Measurements from ENCODE around the gene GPX4. TPM values are rescaled to one million over a fixed set of nuclear protein-coding genes. Genes with fewer than 3 reads are reported as not detected.

Gene GPX4
- total and polyA plus RNA-seq, 2 of the 13 experiments (the other 11 are each of a cell fraction or from before 2014, with no cell fraction given) = 535 to 613 TPM

DNA sequence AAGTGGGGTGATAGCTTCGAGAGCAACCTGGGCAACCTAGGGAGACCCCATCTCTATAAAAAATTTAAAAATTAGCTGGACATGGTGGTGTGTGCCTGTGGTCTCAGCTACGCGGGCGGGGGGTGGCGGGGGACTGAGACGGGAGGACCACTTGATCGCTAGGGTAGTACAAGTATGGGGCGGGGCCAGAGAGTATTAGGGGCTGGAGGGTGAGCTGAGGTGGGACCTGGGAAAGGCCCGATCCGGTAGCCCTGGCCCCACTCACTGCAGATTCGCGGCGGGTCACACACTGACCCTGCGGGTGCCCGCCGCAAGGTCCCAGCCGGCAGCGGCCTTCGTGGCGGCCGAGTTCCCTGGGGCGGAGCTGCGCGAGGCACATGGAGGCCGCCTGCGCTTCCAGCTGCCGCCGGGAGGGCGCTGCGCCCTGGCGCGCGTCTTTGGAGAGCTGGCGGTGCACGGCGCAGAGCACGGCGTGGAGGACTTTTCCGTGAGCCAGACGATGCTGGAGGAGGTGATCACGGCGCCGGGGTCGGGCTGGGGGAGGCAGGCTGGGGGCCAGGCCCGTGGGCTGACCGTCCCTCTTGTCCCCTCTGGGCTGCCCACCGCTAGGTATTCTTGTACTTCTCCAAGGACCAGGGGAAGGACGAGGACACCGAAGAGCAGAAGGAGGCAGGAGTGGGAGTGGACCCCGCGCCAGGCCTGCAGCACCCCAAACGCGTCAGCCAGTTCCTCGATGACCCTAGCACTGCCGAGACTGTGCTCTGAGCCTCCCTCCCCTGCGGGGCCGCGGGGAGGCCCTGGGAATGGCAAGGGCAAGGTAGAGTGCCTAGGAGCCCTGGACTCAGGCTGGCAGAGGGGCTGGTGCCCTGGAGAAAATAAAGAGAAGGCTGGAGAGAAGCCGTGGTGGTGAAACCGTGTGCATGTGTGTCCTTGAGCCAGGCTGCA, 38.9 kb upstream of the GPX4 start (continued):
- TF ChIP-seq ZBTB7B (CRISPR knock-in tag; IDR thresholded peaks at IDR 0.05) = no peak
- no peak for TF ChIP-seq IRX3 (CRISPR knock-in tag; IDR thresholded peaks at IDR 0.05; ENCODE audit: borderline replicate concordance, low read depth)
- TF ChIP-seq, protein P1, sequence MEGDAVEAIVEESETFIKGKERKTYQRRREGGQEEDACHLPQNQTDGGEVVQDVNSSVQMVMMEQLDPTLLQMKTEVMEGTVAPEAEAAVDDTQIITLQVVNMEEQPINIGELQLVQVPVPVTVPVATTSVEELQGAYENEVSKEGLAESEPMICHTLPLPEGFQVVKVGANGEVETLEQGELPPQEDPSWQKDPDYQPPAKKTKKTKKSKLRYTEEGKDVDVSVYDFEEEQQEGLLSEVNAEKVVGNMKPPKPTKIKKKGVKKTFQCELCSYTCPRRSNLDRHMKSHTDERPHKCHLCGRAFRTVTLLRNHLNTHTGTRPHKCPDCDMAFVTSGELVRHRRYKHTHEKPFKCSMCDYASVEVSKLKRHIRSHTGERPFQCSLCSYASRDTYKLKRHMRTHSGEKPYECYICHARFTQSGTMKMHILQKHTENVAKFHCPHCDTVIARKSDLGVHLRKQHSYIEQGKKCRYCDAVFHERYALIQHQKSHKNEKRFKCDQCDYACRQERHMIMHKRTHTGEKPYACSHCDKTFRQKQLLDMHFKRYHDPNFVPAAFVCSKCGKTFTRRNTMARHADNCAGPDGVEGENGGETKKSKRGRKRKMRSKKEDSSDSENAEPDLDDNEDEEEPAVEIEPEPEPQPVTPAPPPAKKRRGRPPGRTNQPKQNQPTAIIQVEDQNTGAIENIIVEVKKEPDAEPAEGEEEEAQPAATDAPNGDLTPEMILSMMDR (CRISPR knock-in tag; IDR thresholded peaks at IDR 0.05) = peak; percentile 77
- no peak for TF ChIP-seq ZNF530 (CRISPR knock-in tag; IDR thresholded peaks at IDR 0.05; ENCODE audit: low read depth)
- TF ChIP-seq, protein P2, sequence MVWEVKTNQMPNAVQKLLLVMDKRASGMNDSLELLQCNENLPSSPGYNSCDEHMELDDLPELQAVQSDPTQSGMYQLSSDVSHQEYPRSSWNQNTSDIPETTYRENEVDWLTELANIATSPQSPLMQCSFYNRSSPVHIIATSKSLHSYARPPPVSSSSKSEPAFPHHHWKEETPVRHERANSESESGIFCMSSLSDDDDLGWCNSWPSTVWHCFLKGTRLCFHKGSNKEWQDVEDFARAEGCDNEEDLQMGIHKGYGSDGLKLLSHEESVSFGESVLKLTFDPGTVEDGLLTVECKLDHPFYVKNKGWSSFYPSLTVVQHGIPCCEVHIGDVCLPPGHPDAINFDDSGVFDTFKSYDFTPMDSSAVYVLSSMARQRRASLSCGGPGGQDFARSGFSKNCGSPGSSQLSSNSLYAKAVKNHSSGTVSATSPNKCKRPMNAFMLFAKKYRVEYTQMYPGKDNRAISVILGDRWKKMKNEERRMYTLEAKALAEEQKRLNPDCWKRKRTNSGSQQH (CRISPR knock-in tag; IDR thresholded peaks at IDR 0.05; ENCODE audit: low read depth) = no peak
- TF ChIP-seq ONECUT2 (CRISPR knock-in tag; IDR thresholded peaks at IDR 0.05) = no peak
- TF ChIP-seq STAG1 (CRISPR knock-in tag; IDR thresholded peaks at IDR 0.05) = peak; percentile 54
- no peak for TF ChIP-seq YY1 (IDR thresholded peaks at IDR 0.05; ENCODE audit: insufficient read depth, insufficient replicate concordance, low read depth, low read length)
- 0 out of 2 replicates have a peak, but pooled peaks have one; percentile 29 for TF ChIP-seq PHF8 (CRISPR knock-in tag; IDR thresholded peaks at IDR 0.05)
- TF ChIP-seq ZNF230 (CRISPR knock-in tag; IDR thresholded peaks at IDR 0.05) = no peak; the same call in 1 of the 2 replicates
- TF ChIP-seq NFKBIZ (CRISPR knock-in tag; IDR thresholded peaks at IDR 0.05) = no peak
- TF ChIP-seq, protein P3, sequence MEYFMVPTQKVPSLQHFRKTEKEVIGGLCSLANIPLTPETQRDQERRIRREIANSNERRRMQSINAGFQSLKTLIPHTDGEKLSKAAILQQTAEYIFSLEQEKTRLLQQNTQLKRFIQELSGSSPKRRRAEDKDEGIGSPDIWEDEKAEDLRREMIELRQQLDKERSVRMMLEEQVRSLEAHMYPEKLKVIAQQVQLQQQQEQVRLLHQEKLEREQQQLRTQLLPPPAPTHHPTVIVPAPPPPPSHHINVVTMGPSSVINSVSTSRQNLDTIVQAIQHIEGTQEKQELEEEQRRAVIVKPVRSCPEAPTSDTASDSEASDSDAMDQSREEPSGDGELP (IDR thresholded peaks at IDR 0.05; ENCODE audit: borderline replicate concordance, low read depth) = no peak
- TF ChIP-seq, protein P4, sequence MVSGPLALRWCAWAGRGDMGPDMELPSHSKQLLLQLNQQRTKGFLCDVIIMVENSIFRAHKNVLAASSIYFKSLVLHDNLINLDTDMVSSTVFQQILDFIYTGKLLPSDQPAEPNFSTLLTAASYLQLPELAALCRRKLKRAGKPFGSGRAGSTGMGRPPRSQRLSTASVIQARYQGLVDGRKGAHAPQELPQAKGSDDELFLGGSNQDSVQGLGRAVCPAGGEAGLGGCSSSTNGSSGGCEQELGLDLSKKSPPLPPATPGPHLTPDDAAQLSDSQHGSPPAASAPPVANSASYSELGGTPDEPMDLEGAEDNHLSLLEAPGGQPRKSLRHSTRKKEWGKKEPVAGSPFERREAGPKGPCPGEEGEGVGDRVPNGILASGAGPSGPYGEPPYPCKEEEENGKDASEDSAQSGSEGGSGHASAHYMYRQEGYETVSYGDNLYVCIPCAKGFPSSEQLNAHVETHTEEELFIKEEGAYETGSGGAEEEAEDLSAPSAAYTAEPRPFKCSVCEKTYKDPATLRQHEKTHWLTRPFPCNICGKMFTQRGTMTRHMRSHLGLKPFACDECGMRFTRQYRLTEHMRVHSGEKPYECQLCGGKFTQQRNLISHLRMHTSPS (CRISPR knock-in tag; IDR thresholded peaks at IDR 0.05; ENCODE audit: low read depth) = no peak
- TF ChIP-seq ZNF549 (CRISPR knock-in tag; IDR thresholded peaks at IDR 0.05) = no peak
- TF ChIP-seq, protein P5, sequence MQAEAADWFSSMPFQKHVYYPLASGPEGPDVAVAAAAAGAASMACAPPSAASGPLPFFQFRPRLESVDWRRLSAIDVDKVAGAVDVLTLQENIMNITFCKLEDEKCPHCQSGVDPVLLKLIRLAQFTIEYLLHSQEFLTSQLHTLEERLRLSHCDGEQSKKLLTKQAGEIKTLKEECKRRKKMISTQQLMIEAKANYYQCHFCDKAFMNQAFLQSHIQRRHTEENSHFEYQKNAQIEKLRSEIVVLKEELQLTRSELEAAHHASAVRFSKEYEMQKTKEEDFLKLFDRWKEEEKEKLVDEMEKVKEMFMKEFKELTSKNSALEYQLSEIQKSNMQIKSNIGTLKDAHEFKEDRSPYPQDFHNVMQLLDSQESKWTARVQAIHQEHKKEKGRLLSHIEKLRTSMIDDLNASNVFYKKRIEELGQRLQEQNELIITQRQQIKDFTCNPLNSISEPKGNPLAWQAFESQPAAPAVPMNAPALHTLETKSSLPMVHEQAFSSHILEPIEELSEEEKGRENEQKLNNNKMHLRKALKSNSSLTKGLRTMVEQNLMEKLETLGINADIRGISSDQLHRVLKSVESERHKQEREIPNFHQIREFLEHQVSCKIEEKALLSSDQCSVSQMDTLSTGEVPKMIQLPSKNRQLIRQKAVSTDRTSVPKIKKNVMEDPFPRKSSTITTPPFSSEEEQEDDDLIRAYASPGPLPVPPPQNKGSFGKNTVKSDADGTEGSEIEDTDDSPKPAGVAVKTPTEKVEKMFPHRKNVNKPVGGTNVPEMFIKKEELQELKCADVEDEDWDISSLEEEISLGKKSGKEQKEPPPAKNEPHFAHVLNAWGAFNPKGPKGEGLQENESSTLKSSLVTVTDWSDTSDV (CRISPR knock-in tag; IDR thresholded peaks at IDR 0.05) = peak; percentile 91
- TF ChIP-seq ETV6 (CRISPR knock-in tag; conservative IDR thresholded peaks at IDR 0.05) = no peak
- TF ChIP-seq ISX (CRISPR knock-in tag; conservative IDR thresholded peaks at IDR 0.05) = no peak
- TF ChIP-seq FOXA3 (CRISPR knock-in tag; IDR thresholded peaks at IDR 0.05) = no peak
- TF ChIP-seq SRSF9 (IDR thresholded peaks at IDR 0.05; ENCODE audit: borderline replicate concordance, insufficient read depth, low read depth, low read length, poor library complexity, severe bottlenecking) = no peak
